LNCaP clone FGC (cell line): Measurements from ENCODE around the gene PTCHD4.
"Not testable (repeated sequence)": the region's sequence is repeated elsewhere in the genome, so short reads cannot be mapped to it uniquely, and the experiment has no call there.

Source experiments
- DNase-seq: peaks from one replicate; pipeline ENCODE4 v3.0.0-alpha.2; 2011; ENCODE audit warnings: low read depth
- H3K4me3 ChIP-seq: 2 replicates; pipeline ENCODE4 v1.5.1; 2011; ENCODE audit warnings: mild to moderate bottlenecking, low read depth, low read length, control low read depth
- CTCF ChIP-seq: IDR thresholded peaks from 2 replicates; pipeline ENCODE4 v1.5.1; 2012; ENCODE audit warnings: mild to moderate bottlenecking; ENCODE audit not compliant: control insufficient read depth, insufficient read depth; ENCODE audit errors: extremely low read depth

The PTCHD4 gene

GRCh38 chr6:48136856-48137255 lies 25.9 kb upstream of the PTCHD4 start:
- DNase-seq: no peak
- TF ChIP-seq CTCF: no peak
- H3K4me3 ChIP-seq: no peak overlapping the region

GRCh38 chr6:48135323-48136084 lies 24.5 kb upstream of the PTCHD4 start:
- no peak for DNase-seq
- H3K4me3 ChIP-seq: no peak overlapping the region
- TF ChIP-seq CTCF: no peak

GRCh38 chr6:48134246-48134645 lies 23.2 kb upstream of the PTCHD4 start:
- DNase-seq: no peak
- H3K4me3 ChIP-seq: no peak overlapping the region
- no peak for TF ChIP-seq CTCF

GRCh38 chr6:48123601-48124000 lies 12.6 kb upstream of the PTCHD4 start:
- no peak for DNase-seq
- no peak for TF ChIP-seq CTCF
- no peak overlapping the region for H3K4me3 ChIP-seq

GRCh38 chr6:48121983-48122749 lies 11.2 kb upstream of the PTCHD4 start:
- not testable (repeated sequence) for H3K4me3 ChIP-seq, DNase-seq

- H3K4me3 ChIP-seq: no peak overlapping the region
- no peak for TF ChIP-seq CTCF
- no peak for DNase-seq
Measured at GRCh38 chr6:48116699-48117645, 6.0 kb upstream of the PTCHD4 start.

GRCh38 chr6:48113130-48113529 lies 2.1 kb upstream of the PTCHD4 start:
- H3K4me3 ChIP-seq: no peak overlapping the region
- no peak for TF ChIP-seq CTCF
- DNase-seq: no peak
